Common myeloid progenitor, CD34-positive (primary cell): ENCODE results near the gene TNNI2.

Source experiments
- CTCF ChIA-PET: fragments of 350-600 bp; sonication (Branson Sonifier 250); formaldehyde crosslinking; loops from one replicate; lab custom pipeline; 2021; ENCODE audit warnings: antibody characterized with exemption; lab: Charles Lee
- POLR2A ChIA-PET: fragments of 350-600 bp; sonication (Branson Sonifier 250); formaldehyde crosslinking; loops from one replicate; lab custom pipeline; 2021; ENCODE audit warnings: antibody characterized with exemption; lab: Charles Lee
- DNase-seq, 3 donors: peaks; one replicate each; pipeline versions ENCODE4 v3.0.0 to v3.0.0-alpha.2; 2013
- H3K27ac ChIP-seq, 2 experiments: 1 replicate in 1 of 2; 2 replicates in 1 of 2; pipeline ENCODE4 v1.7.0; 2013; ENCODE audit warnings: inconsistent platforms in 2 of 2, low read length in 2 of 2, mild to moderate bottlenecking in 2 of 2, low read depth in 1 of 2, moderate library complexity in 1 of 2; ENCODE audit not compliant: severe bottlenecking in 2 of 2, insufficient read depth in 1 of 2, poor library complexity in 1 of 2
- H3K27me3 ChIP-seq, 5 experiments: replicated peaks in 2 of 5; 1 replicate in 3 of 5; 2 replicates in 2 of 5; pipeline versions ENCODE4 v1.6.1 to v1.7.0; 2013; ENCODE audit warnings: low read length in 4 of 5, mild to moderate bottlenecking in 2 of 5, moderate library complexity in 2 of 5, inconsistent platforms in 1 of 5; ENCODE audit not compliant: insufficient read depth in 5 of 5, control insufficient read depth in 4 of 5
- H3K36me3 ChIP-seq, 4 experiments: 1 replicate in 2 of 4; 2 replicates in 2 of 4; pipeline versions ENCODE4 v1.6.1 to v1.7.0; 2013; ENCODE audit warnings: low read length in 3 of 4, control low read depth in 1 of 4, mild to moderate bottlenecking in 1 of 4; ENCODE audit not compliant: control insufficient read depth in 4 of 4, insufficient read depth in 4 of 4
- H3K4me1 ChIP-seq, 4 experiments: 1 replicate in 3 of 4; 2 replicates in 1 of 4; pipeline versions ENCODE4 v1.6.1 to v1.7.1; 2013; ENCODE audit warnings: low read length in 3 of 4, mild to moderate bottlenecking in 3 of 4, control low read depth in 1 of 4, inconsistent platforms in 1 of 4, moderate library complexity in 1 of 4; ENCODE audit not compliant: control insufficient read depth in 4 of 4, insufficient read depth in 4 of 4; ENCODE audit errors: control extremely low read depth in 1 of 4
- H3K4me3 ChIP-seq, 7 experiments: 1 replicate in 4 of 7; 2 replicates in 3 of 7; pipeline versions ENCODE4 v1.5.1 to v1.7.0; 2013; ENCODE audit warnings: mild to moderate bottlenecking in 7 of 7, low read length in 6 of 7, moderate library complexity in 6 of 7, inconsistent platforms in 2 of 7, low read depth in 2 of 7, control low read depth in 1 of 7; ENCODE audit not compliant: insufficient read depth in 4 of 7, control insufficient read depth in 1 of 7; ENCODE audit errors: extremely low read depth in 1 of 7
- H3K9me3 ChIP-seq, 5 experiments: 1 replicate in 4 of 5; 2 replicates in 1 of 5; pipeline versions ENCODE4 v1.6.1 to v1.7.1; 2013; ENCODE audit warnings: low read length in 4 of 5, mild to moderate bottlenecking in 2 of 5, inconsistent platforms in 1 of 5, low read depth in 1 of 5, moderate library complexity in 1 of 5; ENCODE audit not compliant: control insufficient read depth in 4 of 5, insufficient read depth in 2 of 5; ENCODE audit errors: control extremely low read depth in 1 of 5
- WGBS: methylation state at CpG from one replicate; pipeline ENCODE4 v1.1.5; 2013; ENCODE audit not compliant: insufficient coverage; 5-methylcytosine and 5-hydroxymethylcytosine counted together

The TNNI2 gene

GRCh38 chr11:1845095-1845429 is 6.3 kb downstream of the TNNI2 start:
- Histone ChIP-seq H3K36me3 (no peaks in the 10 kb centered on the region), H3K27me3 (no peaks in the 10 kb centered on the region), H3K27ac (peak overlapping the region in 1 of 2 experiments; percentile 20), H3K9me3 (no peaks in the 10 kb centered on the region), H3K4me3 (peak overlapping the region in 2 of 7 experiments; percentile 10 to 42), H3K4me1 (peaks cover 8 to 76% (median 48%) of the 10 kb centered on the region in 4 experiments)
- 80% methylated on average over 1 of the region's 1 CpG for WGBS
- POLR2A ChIA-PET, result no interaction called here
- CTCF ChIA-PET, result interaction anchor here (1.5 to 1.6 kb wide), 2 partner anchors 37 to 156 kb away, joined by 6 to 7 read pairs; no protein-coding TSS in a partner anchor
- DNase-seq, result no peak

- DNase-seq, result peak in 2 of 3 donors; percentile 30 to 42
- 75% methylated on average over 15 of the region's 21 CpGs for WGBS
- H3K27ac ChIP-seq, result no peak overlapping the region
- no peaks in the 10 kb centered on the region for H3K36me3 ChIP-seq
- ChIA-PET CTCF (interaction anchor here (0.9 to 4.5 kb wide), 8 partner anchors 10 to 193 kb away, joined by 3 to 18 read pairs (median 4); partner anchors contain the start of gene SYT8), POLR2A (no interaction called here)
- H3K9me3 ChIP-seq, result no peaks in the 10 kb centered on the region
- H3K4me3 ChIP-seq, result peak overlapping the region in 2 of 7 experiments; percentile 10 to 42
- H3K27me3 ChIP-seq, result no peaks in the 10 kb centered on the region
- peaks cover 8 to 76% (median 46%) of the 10 kb centered on the region in 4 experiments for H3K4me1 ChIP-seq
Measured at GRCh38 chr11:1845561-1846452, 7.0 kb downstream of the TNNI2 start.

GRCh38 chr11:1846453-1846932 is 7.7 kb downstream of the TNNI2 start:
- CTCF ChIA-PET, result interaction anchor here (1.2 to 4.5 kb wide), 7 partner anchors 12 to 155 kb away, joined by 3 to 18 read pairs (median 6); partner anchors contain the start of gene SYT8
- Histone ChIP-seq H3K36me3 (no peaks in the 10 kb centered on the region), H3K9me3 (no peaks in the 10 kb centered on the region), H3K27ac (no peak overlapping the region), H3K27me3 (no peaks in the 10 kb centered on the region), H3K4me3 (no peak overlapping the region), H3K4me1 (peaks cover 8 to 74% (median 44%) of the 10 kb centered on the region in 4 experiments)
- WGBS, result 100% methylated on average over 8 of the region's 9 CpGs
- POLR2A ChIA-PET, result no interaction called here
- DNase-seq, result no peak

GRCh38 chr11:1847006-1847735 is 8.4 kb downstream of the TNNI2 start:
- POLR2A ChIA-PET, result interaction anchor here (0.7 kb wide), 1 partner anchor 120 kb away, joined by 5 read pairs; no protein-coding TSS in a partner anchor

GRCh38 chr11:1847926-1848639 is 9.3 kb downstream of the TNNI2 start:
- Histone ChIP-seq H3K36me3 (no peaks in the 10 kb centered on the region), H3K9me3 (no peaks in the 10 kb centered on the region), H3K27me3 (no peaks in the 10 kb centered on the region), H3K4me1 (peaks cover 8 to 74% (median 58%) of the 10 kb centered on the region in 4 experiments), H3K4me3 (no peak overlapping the region), H3K27ac (no peak overlapping the region)
- WGBS, result 98% methylated on average over 15 of the region's 18 CpGs
- no peak for DNase-seq
- ChIA-PET CTCF (interaction anchor here (0.8 to 4.5 kb wide), 7 partner anchors 9 to 301 kb away, joined by 3 to 18 read pairs (median 4); partner anchors contain the start of gene TNNI2), POLR2A (interaction anchor here (0.7 kb wide), 1 partner anchor 119 kb away, joined by 5 read pairs; no protein-coding TSS in a partner anchor)

More at GRCh38 chr11:1847006-1847735, 8.4 kb downstream of the TNNI2 start:
- Histone ChIP-seq H3K4me1 (peaks cover 8 to 74% (median 51%) of the 10 kb centered on the region in 4 experiments), H3K36me3 (no peaks in the 10 kb centered on the region), H3K27ac (no peak overlapping the region), H3K4me3 (no peak overlapping the region), H3K9me3 (no peaks in the 10 kb centered on the region), H3K27me3 (no peaks in the 10 kb centered on the region)
- CTCF ChIA-PET, result interaction anchor here (1.2 to 4.5 kb wide), 6 partner anchors 11 to 146 kb away, joined by 3 to 18 read pairs (median 4); partner anchors contain the start of gene SYT8
- 94% methylated on average over 24 of the region's 34 CpGs for WGBS
- no peak for DNase-seq

GRCh38 chr11:1848640-1849430 is 10.1 kb downstream of the TNNI2 start:
- Histone ChIP-seq H3K9me3 (no peaks in the 10 kb centered on the region), H3K4me1 (peaks cover 8 to 75% (median 60%) of the 10 kb centered on the region in 4 experiments), H3K27me3 (no peaks in the 10 kb centered on the region), H3K27ac (no peak overlapping the region), H3K36me3 (no peaks in the 10 kb centered on the region), H3K4me3 (no peak overlapping the region)
- WGBS, result 97% methylated on average over 14 of the region's 19 CpGs
- ChIA-PET CTCF (interaction anchor here (0.7 to 4.5 kb wide), 10 partner anchors 8 to 301 kb away, joined by 3 to 18 read pairs (median 3); partner anchors contain the start of gene TNNI2), POLR2A (no interaction called here)
- DNase-seq, result no peak
